ENCODE measurements around the gene SH3D21. TPM values are rescaled to one million over a fixed set of nuclear protein-coding genes. Genes with fewer than 3 reads are reported as not detected.

The SH3D21 gene
- total and polyA plus RNA-seq, 10 of the 15 experiments (the other 5 are each of a cell fraction or from before 2014, with no cell fraction given), result 0.06 to 5.9 (median 2.4) TPM

GRCh38 chr1:36284517-36284916 lies 21.7 kb upstream of the SH3D21 start:
- WGBS (ENCODE audit: insufficient coverage, insufficient replicate concordance, low lambda C conversion rate, missing lambda C conversion rate), result 100% methylated on average over 1 of the region's 1 CpG
- Histone ChIP-seq H3K4me2 (ENCODE audit: control insufficient read depth, insufficient read depth) (no peak overlapping the region), H3K36me3 (ENCODE audit: control insufficient read depth in 2 of 2, insufficient read depth in 2 of 2, low read length in 1 of 2) (peaks cover 21 to 37% of the 10 kb centered on the region in 2 experiments), H3K27ac (ENCODE audit: control insufficient read depth, insufficient read depth) (no peak overlapping the region), H4K20me1 (ENCODE audit: control insufficient read depth, insufficient read depth) (0 out of 2 replicates have a peak, but pooled peaks cover under 1% of the 10 kb centered on the region), H3K4me1 (ENCODE audit: control insufficient read depth, insufficient read depth, low read length) (no peaks in the 10 kb centered on the region; the same call in 1 of the 2 replicates), H3K9me3 (replicated peaks; ENCODE audit: control insufficient read depth, insufficient read depth, low read length) (no peaks in the 10 kb centered on the region), H2AFZ (ENCODE audit: control insufficient read depth, low read depth, low read length) (no peak overlapping the region), H3K4me3 (no peak overlapping the region), H3K27me3 (replicated peaks in 1 of 2; ENCODE audit: control insufficient read depth in 2 of 2, insufficient read depth in 2 of 2, low read length in 1 of 2) (no peaks in the 10 kb centered on the region), H3K79me2 (ENCODE audit: control insufficient read depth, insufficient read depth, low read length) (peaks cover 12% of the 10 kb centered on the region), H3K9ac (ENCODE audit: control insufficient read depth, insufficient read depth, low read length) (no peak overlapping the region)
- intact Hi-C loops (cut with micrococcal nuclease; ENCODE audit: unreplicated experiment) (no loop called here), in situ Hi-C loops (cut with MboI) (loop anchor here (10.0 kb wide), 1 partner anchor 180 kb away; no protein-coding TSS in a partner anchor)
- CTCF ChIA-PET, result interaction anchor here (1.4 to 3.8 kb wide), 7 partner anchors 11 to 133 kb away, joined by 4 to 89 read pairs (median 13); partner anchors contain the start of gene TRAPPC3
- DNase-seq (ENCODE audit: low read depth, low spot score) (no peak), FAIRE-seq (no peak), ATAC-seq (no peak)
- POLR2A ChIA-PET, result interaction anchor here (1.7 to 2.1 kb wide), 2 partner anchors 60 to 135 kb away, joined by 8 read pairs; partner anchors contain the start of genes THRAP3 and TRAPPC3
- TF ChIP-seq WRNIP1 (IDR thresholded peaks at IDR 0.05; ENCODE audit: borderline replicate concordance, low read depth, low read length) (no peak), TAF1 (IDR thresholded peaks at IDR 0.05; ENCODE audit: borderline replicate concordance, low read depth, low read length) (no peak), ZNF217 (IDR thresholded peaks at IDR 0.05) (no peak), RUNX3 (IDR thresholded peaks at IDR 0.05; ENCODE audit: low read length) (no peak), PRDM15 (CRISPR knock-in tag; IDR thresholded peaks at IDR 0.05) (no peak)
- no TSS peak for BruUV-seq (replicated peaks)
- RAD21 ChIA-PET (ENCODE audit: unreplicated experiment), result interaction anchor here (1.0 to 1.7 kb wide), 4 partner anchors 124 to 166 kb away, joined by 3 to 62 read pairs (median 9); partner anchors contain the start of genes OSCP1 and TRAPPC3
- SMC1A ChIA-PET (ENCODE audit: uncharacterized antibody, unreplicated experiment), result interaction anchor here (1.6 to 6.1 kb wide), 8 partner anchors 26 to 189 kb away, joined by 4 to 69 read pairs (median 7); partner anchors contain the start of gene TRAPPC3
